ENCODE data around the gene CCT8L2. TPM values are rescaled to one million over a fixed set of nuclear protein-coding genes. Genes with fewer than 3 reads are reported as not detected.
"Not testable (repeated sequence)": the region's sequence is repeated elsewhere in the genome, so short reads cannot be mapped to it uniquely, and the experiment has no call there.

Gene CCT8L2
- total and polyA plus RNA-seq, 2 donors = 0.02 TPM; not detected in 1

DNA sequence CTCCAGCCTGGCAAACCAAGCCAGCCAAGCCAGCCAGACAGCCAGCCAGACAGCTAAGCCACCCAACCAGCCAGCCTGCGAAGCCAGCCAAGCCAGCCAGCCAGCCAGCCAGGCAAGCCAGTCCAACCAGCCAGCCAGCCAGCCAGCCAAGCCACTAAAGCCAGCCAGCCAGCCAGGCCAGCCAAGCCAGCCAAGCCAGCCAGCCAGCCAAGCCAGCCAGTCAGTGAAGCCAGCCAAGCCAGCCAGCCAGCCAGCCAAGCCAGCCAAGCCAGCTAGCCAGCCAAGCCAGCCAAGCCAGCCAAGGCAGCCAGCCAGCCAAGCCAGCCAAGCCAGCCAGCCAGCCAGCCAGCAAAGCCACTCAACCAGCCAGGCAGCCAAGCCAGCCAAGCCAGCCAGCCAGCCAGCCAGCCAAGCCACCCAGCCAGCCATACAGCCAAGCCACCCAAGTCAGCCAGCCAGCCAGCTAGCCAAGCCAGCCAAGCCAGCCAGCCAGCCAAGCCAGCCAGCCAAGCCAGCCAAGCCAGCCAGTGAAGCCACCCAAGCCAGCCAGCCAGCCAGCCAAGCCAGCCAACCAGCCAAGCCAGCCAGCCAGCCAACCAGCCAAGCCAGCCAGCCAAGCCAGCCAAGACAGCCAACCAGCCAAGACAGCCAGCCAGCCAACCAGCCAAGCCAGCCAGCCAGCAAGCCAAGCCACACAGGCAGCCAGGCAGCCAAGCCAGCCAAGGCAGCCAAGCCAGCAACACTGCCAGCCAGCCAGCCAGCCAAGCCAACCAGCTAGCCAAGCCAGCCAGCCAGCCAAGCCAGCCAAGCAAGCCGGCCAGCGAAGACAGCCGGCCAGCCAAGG is 29.7 kb downstream of the CCT8L2 start:
- DNase-seq (ENCODE audit: low read depth in 6 of 9, low spot score in 9 of 9) = no peak
- WGBS = 93% methylated on average over 4 of the region's 4 CpGs
- H3K9me3 ChIP-seq (ENCODE audit: control insufficient read depth in 2 of 2, insufficient read depth in 1 of 2, low read length in 1 of 2) = peaks cover 7 to 37% of the 10 kb centered on the region in 2 donors
- no peaks in the 10 kb centered on the region for H3K27me3 ChIP-seq (ENCODE audit: control insufficient read depth in 2 of 2, insufficient read depth in 1 of 2, low read length in 1 of 2)
- H3K36me3 ChIP-seq (ENCODE audit: control insufficient read depth in 2 of 2, insufficient read depth in 2 of 2, low read length in 1 of 2) = no peaks in the 10 kb centered on the region
- no peaks in the 10 kb centered on the region for H3K4me1 ChIP-seq (ENCODE audit: control insufficient read depth in 2 of 2, insufficient read depth in 2 of 2, low read length in 2 of 2)
- no peak overlapping the region for H3K27ac ChIP-seq (ENCODE audit: low read depth in 1 of 2, low read length in 1 of 2)
- no peak overlapping the region for H3K4me3 ChIP-seq (ENCODE audit: low read length in 2 of 2)

- H3K4me1 ChIP-seq (ENCODE audit: control insufficient read depth in 2 of 2, insufficient read depth in 2 of 2, low read length in 2 of 2); H3K4me3 ChIP-seq (ENCODE audit: low read length in 2 of 2); H3K36me3 ChIP-seq (ENCODE audit: control insufficient read depth in 2 of 2, insufficient read depth in 2 of 2, low read length in 1 of 2); H3K27me3 ChIP-seq (ENCODE audit: control insufficient read depth in 2 of 2, insufficient read depth in 1 of 2, low read length in 1 of 2); H3K27ac ChIP-seq (ENCODE audit: low read depth in 1 of 2, low read length in 1 of 2); DNase-seq (ENCODE audit: low read depth in 6 of 9, low spot score in 9 of 9): not testable (repeated sequence)
- WGBS = 92% methylated on average over 5 of the region's 5 CpGs
- H3K9me3 ChIP-seq (ENCODE audit: control insufficient read depth in 2 of 2, insufficient read depth in 1 of 2, low read length in 1 of 2) = peaks cover 6 to 31% of the 10 kb centered on the region in 2 donors
These were observed 31.4 kb downstream of the CCT8L2 start for GRCh38 chr22:16561093-16561658.

DNA sequence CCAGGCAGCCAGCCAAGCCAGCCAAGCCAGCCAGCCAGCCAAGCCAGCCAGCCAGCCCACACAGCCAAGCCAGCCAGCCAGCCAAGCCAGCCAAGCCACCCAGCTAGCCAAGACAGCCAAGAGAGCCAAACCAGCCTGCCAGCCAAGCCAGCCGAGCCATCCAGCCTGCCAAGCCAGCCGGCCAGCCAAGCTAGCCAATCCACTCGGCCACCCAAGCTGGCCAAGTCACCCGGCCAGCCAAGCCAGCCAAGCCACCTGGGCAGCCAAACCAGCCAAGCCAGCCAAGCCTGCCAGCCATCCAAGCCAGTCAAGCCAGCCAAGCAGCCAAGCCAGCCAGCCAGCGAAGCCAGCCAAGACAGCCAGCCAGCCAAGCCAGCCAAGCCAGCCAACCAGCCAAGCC is 32.0 kb downstream of the CCT8L2 start:
- WGBS = 95% methylated on average over 5 of the region's 5 CpGs
- H3K27me3 ChIP-seq (ENCODE audit: control insufficient read depth in 2 of 2, insufficient read depth in 1 of 2, low read length in 1 of 2); H3K4me1 ChIP-seq (ENCODE audit: control insufficient read depth in 2 of 2, insufficient read depth in 2 of 2, low read length in 2 of 2); DNase-seq (ENCODE audit: low read depth in 6 of 9, low spot score in 9 of 9); H3K4me3 ChIP-seq (ENCODE audit: low read length in 2 of 2); H3K36me3 ChIP-seq (ENCODE audit: control insufficient read depth in 2 of 2, insufficient read depth in 2 of 2, low read length in 1 of 2); H3K27ac ChIP-seq (ENCODE audit: low read depth in 1 of 2, low read length in 1 of 2): not testable (repeated sequence)
- peaks cover 6 to 28% of the 10 kb centered on the region in 2 donors for H3K9me3 ChIP-seq (ENCODE audit: control insufficient read depth in 2 of 2, insufficient read depth in 1 of 2, low read length in 1 of 2)

DNA sequence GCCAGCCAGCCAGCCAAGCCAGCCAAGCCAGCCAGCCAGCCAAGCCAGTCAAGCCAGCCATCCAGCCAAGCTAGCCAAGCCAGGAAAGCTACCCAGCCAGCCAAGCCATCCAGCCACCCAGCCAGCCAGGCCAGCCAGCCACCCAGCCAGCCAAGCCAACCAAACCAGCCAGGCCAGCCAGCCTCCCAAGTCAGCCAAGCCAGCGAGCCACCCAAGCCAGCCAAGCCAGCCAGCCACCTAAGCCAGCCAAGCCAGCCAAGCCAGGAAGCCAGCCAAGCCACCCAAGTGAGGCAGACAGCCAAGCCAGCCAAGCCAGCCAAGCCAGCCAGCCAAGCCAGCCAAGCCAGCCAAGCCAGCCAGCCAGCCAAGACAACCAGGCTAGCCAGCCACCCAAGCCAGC is 32.6 kb downstream of the CCT8L2 start:
- not testable (repeated sequence) for DNase-seq (ENCODE audit: low read depth in 6 of 9, low spot score in 9 of 9); H3K27ac ChIP-seq (ENCODE audit: low read depth in 1 of 2, low read length in 1 of 2); H3K4me3 ChIP-seq (ENCODE audit: low read length in 2 of 2); H3K27me3 ChIP-seq (ENCODE audit: control insufficient read depth in 2 of 2, insufficient read depth in 1 of 2, low read length in 1 of 2); H3K4me1 ChIP-seq (ENCODE audit: control insufficient read depth in 2 of 2, insufficient read depth in 2 of 2, low read length in 2 of 2); H3K36me3 ChIP-seq (ENCODE audit: control insufficient read depth in 2 of 2, insufficient read depth in 2 of 2, low read length in 1 of 2)
- 90% methylated on average over 1 of the region's 1 CpG for WGBS
- peaks cover 6 to 28% of the 10 kb centered on the region in 2 donors for H3K9me3 ChIP-seq (ENCODE audit: control insufficient read depth in 2 of 2, insufficient read depth in 1 of 2, low read length in 1 of 2)

GRCh38 chr22:16559056-16559955 is 33.3 kb downstream of the CCT8L2 start:
- H3K4me3 ChIP-seq (ENCODE audit: low read length in 2 of 2) = no peak overlapping the region
- H3K27me3 ChIP-seq (ENCODE audit: control insufficient read depth in 2 of 2, insufficient read depth in 1 of 2, low read length in 1 of 2) = no peaks in the 10 kb centered on the region
- H3K36me3 ChIP-seq (ENCODE audit: control insufficient read depth in 2 of 2, insufficient read depth in 2 of 2, low read length in 1 of 2) = no peaks in the 10 kb centered on the region
- no peak overlapping the region for H3K27ac ChIP-seq (ENCODE audit: low read depth in 1 of 2, low read length in 1 of 2)
- H3K9me3 ChIP-seq (ENCODE audit: control insufficient read depth in 2 of 2, insufficient read depth in 1 of 2, low read length in 1 of 2) = peaks cover 5 to 28% of the 10 kb centered on the region in 2 donors
- 91% methylated on average over 3 of the region's 3 CpGs for WGBS
- no peak for DNase-seq (ENCODE audit: low read depth in 6 of 9, low spot score in 9 of 9)
- no peaks in the 10 kb centered on the region for H3K4me1 ChIP-seq (ENCODE audit: control insufficient read depth in 2 of 2, insufficient read depth in 2 of 2, low read length in 2 of 2)

DNA sequence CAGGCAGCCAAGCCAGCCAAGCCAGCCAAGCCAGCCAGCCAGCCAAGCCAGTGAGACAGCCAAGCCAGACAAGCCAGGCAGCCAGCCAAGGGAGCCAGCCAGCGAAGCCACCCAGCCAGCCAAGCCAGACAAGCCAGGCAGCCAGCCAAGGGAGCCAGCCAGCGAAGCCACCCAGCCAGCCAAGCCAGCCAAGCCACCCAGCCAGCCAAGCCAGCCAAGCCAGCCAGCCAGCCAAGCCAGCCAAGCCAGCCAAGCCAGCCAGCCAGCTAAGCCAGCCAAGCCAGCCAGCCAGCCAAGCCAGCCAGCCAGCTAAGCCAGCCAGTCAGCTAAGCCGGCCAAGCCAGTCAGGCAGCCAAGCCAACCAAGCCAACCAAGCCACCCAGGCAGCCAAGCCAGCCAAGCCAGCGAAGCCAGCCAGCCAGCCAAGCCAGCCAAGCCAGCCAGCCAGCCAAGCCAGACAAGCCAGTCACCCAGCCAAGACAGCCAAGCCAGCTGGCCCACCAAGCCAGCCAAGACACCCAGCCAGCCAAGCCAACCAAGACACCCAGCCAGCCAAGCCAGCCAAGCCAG is 34.1 kb downstream of the CCT8L2 start:
- H3K27ac ChIP-seq (ENCODE audit: low read depth in 1 of 2, low read length in 1 of 2); H3K4me3 ChIP-seq (ENCODE audit: low read length in 2 of 2); H3K36me3 ChIP-seq (ENCODE audit: control insufficient read depth in 2 of 2, insufficient read depth in 2 of 2, low read length in 1 of 2); H3K4me1 ChIP-seq (ENCODE audit: control insufficient read depth in 2 of 2, insufficient read depth in 2 of 2, low read length in 2 of 2); DNase-seq (ENCODE audit: low read depth in 6 of 9, low spot score in 9 of 9); H3K27me3 ChIP-seq (ENCODE audit: control insufficient read depth in 2 of 2, insufficient read depth in 1 of 2, low read length in 1 of 2): not testable (repeated sequence)
- peaks cover 1 to 24% of the 10 kb centered on the region in 2 donors for H3K9me3 ChIP-seq (ENCODE audit: control insufficient read depth in 2 of 2, insufficient read depth in 1 of 2, low read length in 1 of 2)
- WGBS = 88% methylated on average over 4 of the region's 4 CpGs

GRCh38 chr22:16557511-16557910 is 35.1 kb downstream of the CCT8L2 start:
- H3K4me3 ChIP-seq (ENCODE audit: low read length in 2 of 2); H3K4me1 ChIP-seq (ENCODE audit: control insufficient read depth in 2 of 2, insufficient read depth in 2 of 2, low read length in 2 of 2); H3K27me3 ChIP-seq (ENCODE audit: control insufficient read depth in 2 of 2, insufficient read depth in 1 of 2, low read length in 1 of 2); H3K36me3 ChIP-seq (ENCODE audit: control insufficient read depth in 2 of 2, insufficient read depth in 2 of 2, low read length in 1 of 2); H3K27ac ChIP-seq (ENCODE audit: low read depth in 1 of 2, low read length in 1 of 2); DNase-seq (ENCODE audit: low read depth in 6 of 9, low spot score in 9 of 9): not testable (repeated sequence)
- H3K9me3 ChIP-seq (ENCODE audit: control insufficient read depth in 2 of 2, insufficient read depth in 1 of 2, low read length in 1 of 2) = peaks cover 0 to 17% of the 10 kb centered on the region in 2 donors
- 94% methylated on average over 13 of the region's 13 CpGs for WGBS

DNA sequence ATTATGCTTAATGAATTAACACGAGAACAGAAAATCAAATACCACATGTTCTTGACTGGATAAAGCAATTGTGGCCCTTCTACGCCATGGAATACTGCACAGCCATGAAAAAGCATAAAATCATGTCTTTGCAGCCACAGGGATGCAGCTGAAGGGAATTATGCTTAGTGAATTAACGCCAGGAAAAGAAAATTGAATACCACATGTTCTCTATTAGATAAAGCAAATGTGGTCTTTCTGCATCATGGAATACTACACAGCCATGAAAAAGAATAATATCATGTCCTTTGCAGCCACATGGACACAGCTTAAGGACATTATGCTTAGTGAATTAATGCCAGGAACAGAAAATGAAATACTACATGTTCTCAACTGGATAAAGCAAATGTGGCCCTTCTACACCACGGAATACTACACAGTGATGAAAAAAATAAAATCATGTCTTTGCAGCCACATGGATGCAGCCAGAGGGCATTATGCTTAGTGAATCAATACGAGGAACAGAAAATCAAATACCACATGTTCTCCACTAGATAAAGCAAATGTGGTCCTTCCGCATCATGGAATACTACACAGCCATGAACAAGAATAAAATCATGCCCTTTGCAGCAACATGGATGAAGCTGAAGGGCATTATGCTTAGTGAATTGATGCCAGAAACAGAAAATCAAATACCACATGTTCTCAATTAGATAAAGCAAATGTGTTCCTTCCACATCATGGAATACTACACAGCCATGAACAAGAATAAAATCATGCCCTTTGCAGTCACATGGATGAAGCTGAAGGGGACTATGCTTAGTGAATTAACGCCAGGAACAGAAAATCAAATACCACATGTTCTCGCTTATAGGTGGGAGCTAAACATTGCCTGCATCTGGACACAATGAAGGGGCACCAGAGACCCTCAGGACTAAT is 37.3 kb downstream of the CCT8L2 start:
- not testable (repeated sequence) for H3K36me3 ChIP-seq (ENCODE audit: control insufficient read depth in 2 of 2, insufficient read depth in 2 of 2, low read length in 1 of 2); H3K4me1 ChIP-seq (ENCODE audit: control insufficient read depth in 2 of 2, insufficient read depth in 2 of 2, low read length in 2 of 2); DNase-seq (ENCODE audit: low read depth in 6 of 9, low spot score in 9 of 9); H3K27me3 ChIP-seq (ENCODE audit: control insufficient read depth in 2 of 2, insufficient read depth in 1 of 2, low read length in 1 of 2); H3K4me3 ChIP-seq (ENCODE audit: low read length in 2 of 2); H3K27ac ChIP-seq (ENCODE audit: low read depth in 1 of 2, low read length in 1 of 2); H3K9me3 ChIP-seq (ENCODE audit: control insufficient read depth in 2 of 2, insufficient read depth in 1 of 2, low read length in 1 of 2)
- 88% methylated on average over 7 of the region's 8 CpGs for WGBS
